Measurements from ENCODE around the gene CAPN6.

CAPN6 gene

DNA sequence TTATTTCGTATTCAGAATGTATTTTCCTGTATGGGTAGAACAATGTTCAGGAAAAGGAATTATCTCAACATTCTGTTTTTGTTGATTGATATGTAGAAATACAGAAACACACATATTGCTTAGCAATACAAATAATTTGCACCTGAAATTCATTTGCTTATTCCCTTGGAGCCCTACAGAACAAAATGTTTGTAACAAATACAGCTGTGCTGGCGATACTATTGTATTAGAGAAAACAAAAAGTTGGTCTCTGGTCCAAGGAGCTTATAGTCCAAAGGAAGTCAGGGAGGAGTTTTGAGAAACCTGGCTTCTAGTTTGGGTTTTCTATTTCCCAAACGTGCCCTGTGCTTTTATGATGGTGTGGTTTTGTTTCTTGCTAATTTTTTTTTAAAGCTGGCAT lies 37.8 kb upstream of the CAPN6 start:
- no peak overlapping the region for H3K23ac ChIP-seq (ENCODE audit: low read depth, low read length, poor library complexity)
- no CpG with 5 or more reads among the region's 3 CpGs for WGBS, 2 donors (ENCODE audit: extremely low coverage in 2 of 2, insufficient read length in 2 of 2, insufficient replicate concordance in 1 of 2)
- DNase-seq (ENCODE audit: low spot score): no peak
- H2AFZ ChIP-seq (ENCODE audit: low read length): no peak overlapping the region
- H3K18ac ChIP-seq (ENCODE audit: low read length): no peak overlapping the region
- H3K14ac ChIP-seq (ENCODE audit: low read length): no peak overlapping the region
- no peaks in the 10 kb centered on the region for H3K36me3 ChIP-seq (replicated peaks in 1 of 2; ENCODE audit: control insufficient read depth in 2 of 2, insufficient read depth in 2 of 2, low read length in 2 of 2)
- H2BK120ac ChIP-seq (ENCODE audit: low read depth, low read length): no peak overlapping the region
- H3K4ac ChIP-seq (ENCODE audit: low read length): no peak overlapping the region
- H3K4me2 ChIP-seq (ENCODE audit: insufficient read depth, low read length, poor library complexity, severe bottlenecking): no peak overlapping the region
- no peak overlapping the region for H2AK5ac ChIP-seq (ENCODE audit: low read depth, low read length)
- no peak overlapping the region for H4K91ac ChIP-seq (ENCODE audit: low read depth, low read length, poor library complexity)
- H3K4me3 ChIP-seq (ENCODE audit: low read length in 2 of 2): no peak overlapping the region
- H3K27ac ChIP-seq (replicated peaks; ENCODE audit: low read length): no peak overlapping the region
- H4K8ac ChIP-seq (ENCODE audit: low read depth, low read length): no peak overlapping the region
- H3K27me3 ChIP-seq (ENCODE audit: control insufficient read depth in 3 of 3, insufficient read depth in 3 of 3, low read depth in 1 of 3, low read length in 3 of 3): no peaks in the 10 kb centered on the region
- no peak overlapping the region for H2BK15ac ChIP-seq (ENCODE audit: low read length)
- no peaks in the 10 kb centered on the region for H3K9me3 ChIP-seq (replicated peaks in 1 of 2; ENCODE audit: control insufficient read depth in 2 of 2, insufficient read depth in 1 of 2, low read depth in 1 of 2, low read length in 2 of 2)
- H3K4me1 ChIP-seq (ENCODE audit: control insufficient read depth in 2 of 2, insufficient read depth in 1 of 2, low read depth in 1 of 2, low read length in 2 of 2): peaks cover 0 to 7% of the 10 kb centered on the region in 2 donors
- H2BK12ac ChIP-seq (ENCODE audit: low read length): no peak overlapping the region
- no peak overlapping the region for H2BK5ac ChIP-seq (ENCODE audit: low read length)
- H3K9ac ChIP-seq (ENCODE audit: low read depth, low read length, poor library complexity): no peak overlapping the region
- H3K79me1 ChIP-seq (ENCODE audit: low read depth, low read length): no peaks in the 10 kb centered on the region

DNA sequence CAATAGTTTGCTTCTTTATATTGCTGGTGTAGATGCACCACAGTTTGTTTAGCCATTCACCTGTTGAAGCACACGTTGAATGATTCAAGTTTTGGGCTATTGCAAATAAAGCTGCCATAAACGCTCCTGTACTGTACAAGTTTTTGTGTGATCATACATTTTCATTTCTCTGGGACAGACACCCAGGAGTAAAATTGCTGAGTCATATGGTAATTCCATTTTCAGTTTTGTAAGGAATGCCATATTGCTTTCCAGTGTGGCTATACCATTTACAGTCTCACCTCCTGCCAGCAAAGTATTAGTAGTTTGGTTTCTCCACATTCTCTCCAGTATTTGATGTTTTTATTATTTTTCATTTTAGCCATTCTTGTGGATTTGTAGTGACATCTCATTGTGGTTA lies 32.0 kb upstream of the CAPN6 start:
- Histone ChIP-seq H3K23ac (ENCODE audit: low read depth, low read length, poor library complexity) (no peak overlapping the region), H3K4me2 (ENCODE audit: insufficient read depth, low read length, poor library complexity, severe bottlenecking) (no peak overlapping the region), H3K4me3 (ENCODE audit: low read length in 2 of 2) (no peak overlapping the region), H2BK12ac (ENCODE audit: low read length) (no peak overlapping the region), H3K18ac (ENCODE audit: low read length) (no peak overlapping the region), H2BK120ac (ENCODE audit: low read depth, low read length) (no peak overlapping the region), H3K9ac (ENCODE audit: low read depth, low read length, poor library complexity) (no peak overlapping the region), H4K91ac (ENCODE audit: low read depth, low read length, poor library complexity) (no peak overlapping the region), H3K79me1 (ENCODE audit: low read depth, low read length) (no peaks in the 10 kb centered on the region), H2AK5ac (ENCODE audit: low read depth, low read length) (no peak overlapping the region), H3K27me3 (ENCODE audit: control insufficient read depth in 3 of 3, insufficient read depth in 3 of 3, low read depth in 1 of 3, low read length in 3 of 3) (no peaks in the 10 kb centered on the region), H2BK15ac (ENCODE audit: low read length) (no peak overlapping the region), H3K4ac (ENCODE audit: low read length) (no peak overlapping the region), H3K4me1 (ENCODE audit: control insufficient read depth in 2 of 2, insufficient read depth in 1 of 2, low read depth in 1 of 2, low read length in 2 of 2) (peaks cover 0 to 5% of the 10 kb centered on the region in 2 donors), H3K14ac (ENCODE audit: low read length) (no peak overlapping the region), H3K27ac (replicated peaks; ENCODE audit: low read length) (no peak overlapping the region), H3K36me3 (replicated peaks in 1 of 2; ENCODE audit: control insufficient read depth in 2 of 2, insufficient read depth in 2 of 2, low read length in 2 of 2) (no peaks in the 10 kb centered on the region), H4K8ac (ENCODE audit: low read depth, low read length) (no peak overlapping the region), H3K9me3 (replicated peaks in 1 of 2; ENCODE audit: control insufficient read depth in 2 of 2, insufficient read depth in 1 of 2, low read depth in 1 of 2, low read length in 2 of 2) (no peaks in the 10 kb centered on the region), H2AFZ (ENCODE audit: low read length) (no peak overlapping the region), H2BK5ac (ENCODE audit: low read length) (no peak overlapping the region)
- WGBS, 2 donors (ENCODE audit: extremely low coverage in 2 of 2, insufficient read length in 2 of 2, insufficient replicate concordance in 1 of 2): no CpG with 5 or more reads among the region's 2 CpGs
- DNase-seq (ENCODE audit: low spot score): no peak

GRCh38 chrX:111288841-111289240 lies 18.6 kb upstream of the CAPN6 start:
- H3K18ac ChIP-seq (ENCODE audit: low read length): no peak overlapping the region
- no peak overlapping the region for H3K23ac ChIP-seq (ENCODE audit: low read depth, low read length, poor library complexity)
- no peak overlapping the region for H2AFZ ChIP-seq (ENCODE audit: low read length)
- peaks cover 0 to 2% of the 10 kb centered on the region in 2 donors for H3K4me1 ChIP-seq (ENCODE audit: control insufficient read depth in 2 of 2, insufficient read depth in 1 of 2, low read depth in 1 of 2, low read length in 2 of 2)
- H2BK5ac ChIP-seq (ENCODE audit: low read length): no peak overlapping the region
- no peak overlapping the region for H4K91ac ChIP-seq (ENCODE audit: low read depth, low read length, poor library complexity)
- no peak overlapping the region for H2BK12ac ChIP-seq (ENCODE audit: low read length)
- DNase-seq (ENCODE audit: low spot score): no peak
- H2AK5ac ChIP-seq (ENCODE audit: low read depth, low read length): no peak overlapping the region
- H3K27ac ChIP-seq (replicated peaks; ENCODE audit: low read length): no peak overlapping the region
- WGBS, 2 donors (ENCODE audit: extremely low coverage in 2 of 2, insufficient read length in 2 of 2, insufficient replicate concordance in 1 of 2): no CpG with 5 or more reads among the region's 3 CpGs
- H3K79me1 ChIP-seq (ENCODE audit: low read depth, low read length): no peaks in the 10 kb centered on the region
- no peak overlapping the region for H3K4me2 ChIP-seq (ENCODE audit: insufficient read depth, low read length, poor library complexity, severe bottlenecking)
- no peak overlapping the region for H3K4ac ChIP-seq (ENCODE audit: low read length)
- H2BK120ac ChIP-seq (ENCODE audit: low read depth, low read length): no peak overlapping the region
- no peak overlapping the region for H3K9ac ChIP-seq (ENCODE audit: low read depth, low read length, poor library complexity)
- H3K36me3 ChIP-seq (replicated peaks in 1 of 2; ENCODE audit: control insufficient read depth in 2 of 2, insufficient read depth in 2 of 2, low read length in 2 of 2): no peaks in the 10 kb centered on the region
- H2BK15ac ChIP-seq (ENCODE audit: low read length): no peak overlapping the region
- no peak overlapping the region for H3K4me3 ChIP-seq (ENCODE audit: low read length in 2 of 2)
- H4K8ac ChIP-seq (ENCODE audit: low read depth, low read length): no peak overlapping the region
- no peak overlapping the region for H3K14ac ChIP-seq (ENCODE audit: low read length)
- no peaks in the 10 kb centered on the region for H3K27me3 ChIP-seq (ENCODE audit: control insufficient read depth in 3 of 3, insufficient read depth in 3 of 3, low read depth in 1 of 3, low read length in 3 of 3)
- no peaks in the 10 kb centered on the region for H3K9me3 ChIP-seq (replicated peaks in 1 of 2; ENCODE audit: control insufficient read depth in 2 of 2, insufficient read depth in 1 of 2, low read depth in 1 of 2, low read length in 2 of 2)

- H2AFZ ChIP-seq (ENCODE audit: low read length): no peak overlapping the region
- H3K23ac ChIP-seq (ENCODE audit: low read depth, low read length, poor library complexity): no peak overlapping the region
- no peak overlapping the region for H4K8ac ChIP-seq (ENCODE audit: low read depth, low read length)
- no peak overlapping the region for H3K14ac ChIP-seq (ENCODE audit: low read length)
- H3K27me3 ChIP-seq (ENCODE audit: control insufficient read depth in 3 of 3, insufficient read depth in 3 of 3, low read depth in 1 of 3, low read length in 3 of 3): peaks cover 0 to 3% (median 0%) of the 10 kb centered on the region in 3 experiments
- H3K4ac ChIP-seq (ENCODE audit: low read length): no peak overlapping the region
- H3K4me1 ChIP-seq (ENCODE audit: control insufficient read depth in 2 of 2, insufficient read depth in 1 of 2, low read depth in 1 of 2, low read length in 2 of 2): peaks cover 0 to 2% of the 10 kb centered on the region in 2 donors
- no peak overlapping the region for H2BK12ac ChIP-seq (ENCODE audit: low read length)
- no peaks in the 10 kb centered on the region for H3K79me1 ChIP-seq (ENCODE audit: low read depth, low read length)
- H3K27ac ChIP-seq (replicated peaks; ENCODE audit: low read length): no peak overlapping the region
- H2BK5ac ChIP-seq (ENCODE audit: low read length): no peak overlapping the region
- H3K4me2 ChIP-seq (ENCODE audit: insufficient read depth, low read length, poor library complexity, severe bottlenecking): no peak overlapping the region
- no peak overlapping the region for H3K9ac ChIP-seq (ENCODE audit: low read depth, low read length, poor library complexity)
- WGBS, 2 donors (ENCODE audit: extremely low coverage in 2 of 2, insufficient read length in 2 of 2, insufficient replicate concordance in 1 of 2): no CpG with 5 or more reads among the region's 8 CpGs
- no peaks in the 10 kb centered on the region for H3K9me3 ChIP-seq (replicated peaks in 1 of 2; ENCODE audit: control insufficient read depth in 2 of 2, insufficient read depth in 1 of 2, low read depth in 1 of 2, low read length in 2 of 2)
- H3K36me3 ChIP-seq (replicated peaks in 1 of 2; ENCODE audit: control insufficient read depth in 2 of 2, insufficient read depth in 2 of 2, low read length in 2 of 2): no peaks in the 10 kb centered on the region
- H4K91ac ChIP-seq (ENCODE audit: low read depth, low read length, poor library complexity): no peak overlapping the region
- no peak overlapping the region for H2AK5ac ChIP-seq (ENCODE audit: low read depth, low read length)
- no peak overlapping the region for H3K18ac ChIP-seq (ENCODE audit: low read length)
- H2BK120ac ChIP-seq (ENCODE audit: low read depth, low read length): no peak overlapping the region
- DNase-seq (ENCODE audit: low spot score): no peak
- no peak overlapping the region for H3K4me3 ChIP-seq (ENCODE audit: low read length in 2 of 2)
- no peak overlapping the region for H2BK15ac ChIP-seq (ENCODE audit: low read length)
These were observed 14.5 kb upstream of the CAPN6 start for GRCh38 chrX:111284631-111285293.

All from neuronal stem cell (in vitro differentiated cells).